HG02885 (cell line): ENCODE results near the gene TTC34.

Source experiments
- ATAC-seq: cut with Tn5 transposase; IDR thresholded peaks from one replicate; pipeline ENCODE4 v1.9.1; 2021; ENCODE audit warnings: mild to moderate bottlenecking; ENCODE audit not compliant: unreplicated experiment, poor library complexity

Gene TTC34

GRCh38 chr1:2595812-2596529 lies 205.5 kb downstream of the TTC34 start:
- ATAC-seq, result no peak

GRCh38 chr1:2595261-2595811 lies 206.2 kb downstream of the TTC34 start:
- ATAC-seq, result no peak

- no peak for ATAC-seq
These were observed 206.8 kb downstream of the TTC34 start for GRCh38 chr1:2594641-2595131.

GRCh38 chr1:2594001-2594640 lies 207.4 kb downstream of the TTC34 start:
- no peak for ATAC-seq

- ATAC-seq, result no peak
These were observed 208.1 kb downstream of the TTC34 start for GRCh38 chr1:2593251-2593878.

- ATAC-seq, result no peak
These were observed 208.8 kb downstream of the TTC34 start for GRCh38 chr1:2592672-2593071.

GRCh38 chr1:2591581-2592261 lies 209.8 kb downstream of the TTC34 start:
- no peak for ATAC-seq

- no peak for ATAC-seq
These were observed 210.3 kb downstream of the TTC34 start for GRCh38 chr1:2591233-2591580.

GRCh38 chr1:2590233-2591141 lies 211.0 kb downstream of the TTC34 start:
- ATAC-seq, result no peak

GRCh38 chr1:2589431-2590232 lies 211.9 kb downstream of the TTC34 start:
- no peak for ATAC-seq

- ATAC-seq, result no peak
These were observed 212.6 kb downstream of the TTC34 start for GRCh38 chr1:2588661-2589430.

GRCh38 chr1:2587860-2588571 lies 213.5 kb downstream of the TTC34 start:
- no peak for ATAC-seq

- no peak for ATAC-seq
These were observed 214.2 kb downstream of the TTC34 start for GRCh38 chr1:2587071-2587859.

- peak; percentile 77 for ATAC-seq
These were observed 215.1 kb downstream of the TTC34 start, which contains the start of gene PRXL2B for GRCh38 chr1:2586154-2587070. Gene PRXL2B, plus strand, starts transcription at chr1:2586777. Its CDS starts 109 bp downstream, at chr1:2586886.
